GM12864 (cell line): ENCODE results near the gene SFXN3.

ENCODE experiments used
- DNase-seq: peaks from one replicate; pipeline ENCODE4 v3.0.0-alpha.2; 2011; ENCODE audit warnings: low read depth
- H3K4me3 ChIP-seq: 2 replicates; pipeline ENCODE4 v1.5.1; 2011; ENCODE audit warnings: mild to moderate bottlenecking, low read depth, low read length, control low read depth
- TF ChIP-seq, protein P1 (sequence below): IDR thresholded peaks from 2 replicates; pipeline ENCODE4 v1.5.1; 2011; ENCODE audit warnings: low read depth, mild to moderate bottlenecking, moderate library complexity, low read length, control low read depth, inconsistent platforms; ENCODE audit errors: missing control alignments

Gene SFXN3

DNA sequence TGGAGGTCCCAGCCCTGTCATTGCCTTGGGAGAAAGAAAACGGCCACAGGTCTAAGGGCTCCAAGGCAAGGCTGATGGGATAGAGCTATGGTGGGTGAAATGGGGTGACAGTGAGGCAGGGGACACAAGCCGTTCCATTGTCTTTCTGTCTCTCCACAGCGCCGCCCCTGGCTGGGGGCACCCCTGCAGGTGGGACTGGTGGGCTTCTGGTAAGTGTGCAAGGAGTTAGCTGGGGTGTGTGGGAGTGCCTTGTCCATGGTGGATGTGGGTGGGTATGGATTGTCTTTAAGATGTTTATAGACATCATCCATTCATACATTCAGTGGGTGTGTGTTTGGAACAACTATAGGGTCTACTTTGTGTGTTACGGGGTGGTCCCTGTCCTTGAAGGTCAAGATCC lies 7.5 kb downstream of the SFXN3 start:
- no peak overlapping the region for H3K4me3 ChIP-seq
- no peak for DNase-seq
- TF ChIP-seq, protein P1, sequence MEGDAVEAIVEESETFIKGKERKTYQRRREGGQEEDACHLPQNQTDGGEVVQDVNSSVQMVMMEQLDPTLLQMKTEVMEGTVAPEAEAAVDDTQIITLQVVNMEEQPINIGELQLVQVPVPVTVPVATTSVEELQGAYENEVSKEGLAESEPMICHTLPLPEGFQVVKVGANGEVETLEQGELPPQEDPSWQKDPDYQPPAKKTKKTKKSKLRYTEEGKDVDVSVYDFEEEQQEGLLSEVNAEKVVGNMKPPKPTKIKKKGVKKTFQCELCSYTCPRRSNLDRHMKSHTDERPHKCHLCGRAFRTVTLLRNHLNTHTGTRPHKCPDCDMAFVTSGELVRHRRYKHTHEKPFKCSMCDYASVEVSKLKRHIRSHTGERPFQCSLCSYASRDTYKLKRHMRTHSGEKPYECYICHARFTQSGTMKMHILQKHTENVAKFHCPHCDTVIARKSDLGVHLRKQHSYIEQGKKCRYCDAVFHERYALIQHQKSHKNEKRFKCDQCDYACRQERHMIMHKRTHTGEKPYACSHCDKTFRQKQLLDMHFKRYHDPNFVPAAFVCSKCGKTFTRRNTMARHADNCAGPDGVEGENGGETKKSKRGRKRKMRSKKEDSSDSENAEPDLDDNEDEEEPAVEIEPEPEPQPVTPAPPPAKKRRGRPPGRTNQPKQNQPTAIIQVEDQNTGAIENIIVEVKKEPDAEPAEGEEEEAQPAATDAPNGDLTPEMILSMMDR, result no peak

DNA sequence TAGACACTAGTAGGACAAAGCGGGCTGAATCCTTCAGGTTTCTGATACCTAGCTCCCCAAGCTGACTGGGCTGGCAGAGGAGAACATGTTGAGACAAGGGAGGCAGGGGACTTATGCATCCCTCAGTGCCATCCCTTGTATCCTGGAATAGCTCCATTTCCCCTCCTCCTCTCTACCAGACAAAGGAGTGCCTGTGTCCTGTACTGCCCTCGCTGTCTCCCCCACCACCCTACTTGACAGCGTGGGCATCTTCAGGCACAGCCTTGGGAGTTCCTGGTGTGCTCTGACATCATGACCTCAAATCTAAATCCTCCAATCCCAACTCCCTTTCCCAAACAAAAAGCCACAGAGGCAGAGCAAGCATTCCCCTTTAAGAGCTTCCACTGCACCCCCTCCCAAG lies 9.0 kb downstream of the SFXN3 start:
- no peak for DNase-seq
- no peak overlapping the region for H3K4me3 ChIP-seq
- TF ChIP-seq, protein P1, result no peak

GRCh38 chr10:101040851-101041250 lies 9.8 kb downstream of the SFXN3 start:
- TF ChIP-seq, protein P1, result no peak

DNA sequence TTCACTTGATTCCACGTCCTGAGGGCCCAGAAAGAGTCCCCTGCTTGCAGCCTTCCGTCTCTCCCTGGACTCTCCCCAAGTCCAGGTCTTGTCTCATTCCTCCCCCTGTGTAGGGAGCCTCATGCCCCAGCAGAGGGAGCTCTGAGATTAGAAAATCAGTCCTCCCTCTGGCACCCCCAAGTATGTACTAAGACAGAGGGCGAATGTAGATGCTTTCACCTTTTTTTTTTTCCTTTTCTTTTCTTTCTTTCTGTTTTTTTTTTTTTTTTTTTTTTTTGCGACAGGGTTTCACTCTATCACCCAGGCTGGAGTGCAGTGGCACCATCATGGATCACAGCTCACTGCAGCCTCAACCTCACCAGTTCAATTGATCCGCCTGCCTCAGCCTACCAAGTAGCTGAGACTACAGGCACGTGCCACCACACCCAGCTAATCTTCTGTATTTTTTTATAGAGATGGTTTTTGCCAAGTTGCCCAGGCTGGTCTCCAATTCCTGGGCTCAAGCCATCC lies 10.3 kb downstream of the SFXN3 start:
- no peak for DNase-seq
- no peak overlapping the region for H3K4me3 ChIP-seq
- TF ChIP-seq, protein P1, result peak; percentile 87

More at GRCh38 chr10:101040851-101041250, 9.8 kb downstream of the SFXN3 start:
- no peak for DNase-seq
- H3K4me3 ChIP-seq, result no peak overlapping the region

DNA sequence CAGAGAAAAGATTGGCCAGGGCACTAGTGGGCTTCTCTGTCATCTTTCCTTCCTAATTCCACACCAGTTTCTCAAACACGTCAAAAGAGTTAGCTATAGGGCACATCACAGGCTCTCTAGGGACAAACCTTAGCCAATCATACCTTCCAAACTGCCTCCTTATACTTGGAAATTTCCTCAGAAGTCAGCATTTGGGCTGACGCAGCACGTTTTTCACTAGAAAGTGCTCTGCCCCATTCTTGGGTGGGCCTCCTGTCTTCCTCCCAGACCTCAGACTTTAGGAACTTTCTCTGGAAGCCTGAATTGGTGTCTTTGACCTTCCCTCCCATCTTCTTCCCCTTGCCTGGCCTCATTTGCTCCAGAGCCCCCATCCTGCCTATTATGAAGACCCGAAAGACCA lies 11.1 kb downstream of the SFXN3 start:
- no peak overlapping the region; the same call in 1 of the 2 replicates for H3K4me3 ChIP-seq
- no peak for DNase-seq
- TF ChIP-seq, protein P1, result no peak

DNA sequence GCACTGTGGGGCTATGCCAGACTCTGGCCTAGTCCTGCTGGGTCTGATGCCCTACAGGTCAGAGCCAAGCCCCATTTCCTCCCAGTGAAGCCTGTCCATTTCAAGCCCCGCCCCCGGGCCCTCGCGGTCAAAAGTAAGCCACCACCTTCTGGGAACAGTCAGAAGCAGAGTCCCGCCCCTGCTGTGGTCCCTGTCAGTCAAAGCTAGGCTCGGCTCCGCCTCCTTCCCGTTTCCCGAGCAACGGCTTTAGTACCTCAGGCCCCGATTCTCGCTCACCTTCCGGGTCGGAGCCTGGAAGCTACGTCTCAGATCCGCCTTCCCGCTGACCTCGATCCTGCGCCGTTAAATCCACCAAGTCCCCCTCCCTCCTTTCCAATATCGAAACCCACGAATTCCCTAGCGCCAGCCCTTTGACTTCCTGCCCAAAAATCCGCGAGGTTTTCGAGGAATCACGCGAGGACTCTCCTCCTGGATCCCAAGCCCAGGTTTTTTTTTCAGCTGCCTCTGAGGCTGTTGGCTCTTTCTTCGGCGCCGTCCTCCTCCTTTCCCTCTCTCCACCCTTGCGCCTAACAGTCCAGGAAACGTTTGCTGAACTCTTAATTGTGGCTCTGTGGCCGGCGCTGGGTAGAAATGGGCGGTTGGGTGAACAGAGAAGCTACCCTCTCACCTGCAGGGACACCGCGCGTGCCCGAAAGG lies 11.8 kb downstream of the SFXN3 start:
- DNase-seq, result peak; percentile 89
- H3K4me3 ChIP-seq, result peak overlapping the region; percentile 68
- TF ChIP-seq, protein P1, result no peak

DNA sequence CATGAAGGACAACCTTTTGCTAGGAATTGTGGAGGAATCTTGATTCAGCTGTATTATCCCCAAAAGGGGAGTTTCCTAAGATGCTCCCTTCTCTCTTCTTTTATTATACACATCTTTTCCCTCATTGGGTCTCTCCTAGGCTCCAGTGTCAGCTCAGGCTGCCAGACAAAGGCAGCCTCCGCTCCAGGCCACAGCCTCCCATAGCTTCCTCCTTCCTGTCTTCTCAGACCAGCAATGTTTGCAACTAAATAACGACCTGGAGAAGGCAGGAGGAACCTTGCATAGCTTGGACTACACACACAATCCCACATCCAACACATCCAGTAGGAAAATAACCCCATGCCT lies 12.3 kb downstream of the SFXN3 start:
- DNase-seq, result no peak
- TF ChIP-seq, protein P1, result no peak
- peak overlapping the region; percentile 68 for H3K4me3 ChIP-seq
